ENCODE measurements around the gene MYO6.

MYO6 gene

GRCh38 chr6:75922226-75922625, 173.2 kb downstream of the MYO6 start:
- H3K79me2 ChIP-seq (ENCODE audit: control insufficient read depth, insufficient read depth, low read length, unreplicated experiment): no peaks in the 10 kb centered on the region
- H3K4me1 ChIP-seq (ENCODE audit: control insufficient read depth, insufficient read depth, low read length, unreplicated experiment): no peaks in the 10 kb centered on the region
- no peaks in the 10 kb centered on the region for H3K36me3 ChIP-seq (ENCODE audit: insufficient read depth, low read length)
- H3K27me3 ChIP-seq (ENCODE audit: insufficient read depth, low read length): no peaks in the 10 kb centered on the region
- H3K4me3 ChIP-seq (ENCODE audit: low read depth, low read length): no peak overlapping the region
- no peak overlapping the region for H2AFZ ChIP-seq (ENCODE audit: low read length, unreplicated experiment)
- H3K27ac ChIP-seq (ENCODE audit: low read depth, low read length): no peak overlapping the region

GRCh38 chr6:75926293-75927168, 177.5 kb downstream of the MYO6 start:
- Histone ChIP-seq H3K4me3 (ENCODE audit: low read depth, low read length) (no peak overlapping the region), H3K27ac (ENCODE audit: low read depth, low read length) (no peak overlapping the region), H3K4me1 (ENCODE audit: control insufficient read depth, insufficient read depth, low read length, unreplicated experiment) (no peaks in the 10 kb centered on the region), H3K79me2 (ENCODE audit: control insufficient read depth, insufficient read depth, low read length, unreplicated experiment) (no peaks in the 10 kb centered on the region), H3K27me3 (ENCODE audit: insufficient read depth, low read length) (no peaks in the 10 kb centered on the region), H2AFZ (ENCODE audit: low read length, unreplicated experiment) (no peak overlapping the region), H3K36me3 (ENCODE audit: insufficient read depth, low read length) (no peaks in the 10 kb centered on the region)

- Histone ChIP-seq H3K36me3 (ENCODE audit: insufficient read depth, low read length) (no peaks in the 10 kb centered on the region), H2AFZ (ENCODE audit: low read length, unreplicated experiment) (no peak overlapping the region), H3K4me1 (ENCODE audit: control insufficient read depth, insufficient read depth, low read length, unreplicated experiment) (no peaks in the 10 kb centered on the region), H3K4me3 (ENCODE audit: low read depth, low read length) (no peak overlapping the region), H3K27ac (ENCODE audit: low read depth, low read length) (no peak overlapping the region), H3K27me3 (ENCODE audit: insufficient read depth, low read length) (no peaks in the 10 kb centered on the region), H3K79me2 (ENCODE audit: control insufficient read depth, insufficient read depth, low read length, unreplicated experiment) (no peaks in the 10 kb centered on the region)
These were observed 182.1 kb downstream of the MYO6 start for GRCh38 chr6:75931011-75931680.

GRCh38 chr6:75932067-75932466, 183.0 kb downstream of the MYO6 start:
- Histone ChIP-seq H3K27ac (ENCODE audit: low read depth, low read length) (no peak overlapping the region), H3K4me3 (ENCODE audit: low read depth, low read length) (no peak overlapping the region), H3K27me3 (ENCODE audit: insufficient read depth, low read length) (no peaks in the 10 kb centered on the region), H3K36me3 (ENCODE audit: insufficient read depth, low read length) (no peaks in the 10 kb centered on the region), H3K79me2 (ENCODE audit: control insufficient read depth, insufficient read depth, low read length, unreplicated experiment) (no peaks in the 10 kb centered on the region), H2AFZ (ENCODE audit: low read length, unreplicated experiment) (no peak overlapping the region), H3K4me1 (ENCODE audit: control insufficient read depth, insufficient read depth, low read length, unreplicated experiment) (no peaks in the 10 kb centered on the region)

GRCh38 chr6:75933387-75933975, 184.4 kb downstream of the MYO6 start:
- Histone ChIP-seq H3K36me3 (ENCODE audit: insufficient read depth, low read length) (no peaks in the 10 kb centered on the region), H3K4me1 (ENCODE audit: control insufficient read depth, insufficient read depth, low read length, unreplicated experiment) (no peaks in the 10 kb centered on the region), H3K27ac (ENCODE audit: low read depth, low read length) (no peak overlapping the region), H3K79me2 (ENCODE audit: control insufficient read depth, insufficient read depth, low read length, unreplicated experiment) (no peaks in the 10 kb centered on the region), H3K4me3 (ENCODE audit: low read depth, low read length) (no peak overlapping the region), H2AFZ (ENCODE audit: low read length, unreplicated experiment) (no peak overlapping the region), H3K27me3 (ENCODE audit: insufficient read depth, low read length) (no peaks in the 10 kb centered on the region)

- Histone ChIP-seq H3K27ac (ENCODE audit: low read depth, low read length) (no peak overlapping the region), H3K27me3 (ENCODE audit: insufficient read depth, low read length) (no peaks in the 10 kb centered on the region), H3K36me3 (ENCODE audit: insufficient read depth, low read length) (no peaks in the 10 kb centered on the region), H2AFZ (ENCODE audit: low read length, unreplicated experiment) (peak overlapping the region; percentile 95), H3K4me3 (ENCODE audit: low read depth, low read length) (peak overlapping the region; percentile 84), H3K79me2 (ENCODE audit: control insufficient read depth, insufficient read depth, low read length, unreplicated experiment) (no peaks in the 10 kb centered on the region), H3K4me1 (ENCODE audit: control insufficient read depth, insufficient read depth, low read length, unreplicated experiment) (no peaks in the 10 kb centered on the region)
These were observed 185.8 kb downstream of the MYO6 start for GRCh38 chr6:75934643-75935472.

- Histone ChIP-seq H3K36me3 (ENCODE audit: insufficient read depth, low read length) (no peaks in the 10 kb centered on the region), H3K4me3 (ENCODE audit: low read depth, low read length) (peak overlapping the region; percentile 84), H3K27ac (ENCODE audit: low read depth, low read length) (no peak overlapping the region), H3K27me3 (ENCODE audit: insufficient read depth, low read length) (no peaks in the 10 kb centered on the region), H3K4me1 (ENCODE audit: control insufficient read depth, insufficient read depth, low read length, unreplicated experiment) (no peaks in the 10 kb centered on the region), H2AFZ (ENCODE audit: low read length, unreplicated experiment) (peak overlapping the region; percentile 95), H3K79me2 (ENCODE audit: control insufficient read depth, insufficient read depth, low read length, unreplicated experiment) (no peaks in the 10 kb centered on the region)
These were observed 186.4 kb downstream of the MYO6 start for GRCh38 chr6:75935473-75935793.

- Histone ChIP-seq H3K4me3 (ENCODE audit: low read depth, low read length) (no peak overlapping the region), H3K27me3 (ENCODE audit: insufficient read depth, low read length) (peaks cover 10% of the 10 kb centered on the region; the same call in 1 of the 2 replicates), H3K4me1 (ENCODE audit: control insufficient read depth, insufficient read depth, low read length, unreplicated experiment) (no peaks in the 10 kb centered on the region), H2AFZ (ENCODE audit: low read length, unreplicated experiment) (no peak overlapping the region), H3K36me3 (ENCODE audit: insufficient read depth, low read length) (no peaks in the 10 kb centered on the region), H3K27ac (ENCODE audit: low read depth, low read length) (no peak overlapping the region), H3K79me2 (ENCODE audit: control insufficient read depth, insufficient read depth, low read length, unreplicated experiment) (no peaks in the 10 kb centered on the region)
These were observed 187.6 kb downstream of the MYO6 start for GRCh38 chr6:75936682-75937081.

GRCh38 chr6:75937846-75938245, 188.8 kb downstream of the MYO6 start:
- H3K27ac ChIP-seq (ENCODE audit: low read depth, low read length): no peak overlapping the region
- no peaks in the 10 kb centered on the region for H3K79me2 ChIP-seq (ENCODE audit: control insufficient read depth, insufficient read depth, low read length, unreplicated experiment)
- no peak overlapping the region for H2AFZ ChIP-seq (ENCODE audit: low read length, unreplicated experiment)
- H3K4me3 ChIP-seq (ENCODE audit: low read depth, low read length): no peak overlapping the region
- no peaks in the 10 kb centered on the region for H3K36me3 ChIP-seq (ENCODE audit: insufficient read depth, low read length)
- no peaks in the 10 kb centered on the region for H3K4me1 ChIP-seq (ENCODE audit: control insufficient read depth, insufficient read depth, low read length, unreplicated experiment)
- peaks cover 22% of the 10 kb centered on the region for H3K27me3 ChIP-seq (ENCODE audit: insufficient read depth, low read length)

GRCh38 chr6:75940564-75940963, 191.5 kb downstream of the MYO6 start:
- no peak overlapping the region for H3K27ac ChIP-seq (ENCODE audit: low read depth, low read length)
- no peaks in the 10 kb centered on the region for H3K79me2 ChIP-seq (ENCODE audit: control insufficient read depth, insufficient read depth, low read length, unreplicated experiment)
- H3K36me3 ChIP-seq (ENCODE audit: insufficient read depth, low read length): no peaks in the 10 kb centered on the region
- no peaks in the 10 kb centered on the region for H3K4me1 ChIP-seq (ENCODE audit: control insufficient read depth, insufficient read depth, low read length, unreplicated experiment)
- peaks cover 44% of the 10 kb centered on the region for H3K27me3 ChIP-seq (ENCODE audit: insufficient read depth, low read length)
- no peak overlapping the region for H3K4me3 ChIP-seq (ENCODE audit: low read depth, low read length)
- H2AFZ ChIP-seq (ENCODE audit: low read length, unreplicated experiment): no peak overlapping the region

Data from ACC112 (cell line).